Measurements from ENCODE around the gene SLC25A4.

SLC25A4 gene

GRCh38 chr4:185122681-185123345 is 20.3 kb upstream of the SLC25A4 start:
- no peak for DNase-seq

DNA sequence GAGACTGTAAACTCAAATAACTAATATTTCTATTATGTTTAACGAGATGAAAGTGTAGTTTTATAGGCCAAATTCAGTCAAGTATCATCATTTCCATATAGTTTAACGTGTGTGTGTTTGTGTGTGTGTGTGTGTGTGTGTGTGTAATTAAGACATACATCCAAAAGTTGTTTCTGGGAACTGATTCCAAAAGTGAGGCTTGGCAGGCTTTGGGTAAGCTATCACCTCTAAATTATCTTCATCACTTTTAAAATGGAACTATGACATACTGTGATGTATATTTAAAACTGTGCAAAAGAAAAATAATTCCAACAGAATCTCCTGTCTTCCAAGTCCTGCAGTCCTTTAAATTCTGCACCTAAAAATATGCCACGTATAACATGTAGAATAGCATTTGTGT is 19.1 kb upstream of the SLC25A4 start:
- no peak for DNase-seq

GRCh38 chr4:185127021-185127925 is 15.8 kb upstream of the SLC25A4 start:
- DNase-seq: no peak

- peak; percentile 33 for DNase-seq
These were observed 14.6 kb upstream of the SLC25A4 start for GRCh38 chr4:185128272-185129119.

DNA sequence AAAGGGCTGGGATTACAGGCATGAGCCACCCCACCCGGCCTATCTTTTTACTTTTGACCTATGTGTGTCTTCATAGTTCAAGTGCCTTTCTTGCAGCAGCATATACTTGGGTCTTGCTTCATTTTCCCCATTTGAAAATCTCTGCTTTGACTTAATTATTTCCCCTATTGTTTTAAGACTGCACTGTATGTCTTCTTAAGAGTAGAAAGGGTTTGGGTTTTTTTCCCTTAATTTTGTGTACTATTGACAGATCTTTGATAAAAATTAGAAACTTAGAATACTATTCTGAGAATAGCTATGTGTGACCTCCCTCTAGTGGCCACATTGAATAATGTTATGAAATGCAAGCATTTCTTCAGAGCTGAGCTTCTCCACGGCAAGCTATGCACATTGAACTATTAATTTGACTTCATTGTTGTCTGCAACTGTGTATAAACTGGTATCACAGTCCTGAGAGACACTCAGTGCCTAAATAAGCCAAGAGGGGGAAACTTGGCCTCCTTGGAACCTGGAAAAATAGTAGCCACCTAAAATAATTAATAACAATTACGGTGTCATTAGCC is 8.7 kb upstream of the SLC25A4 start:
- DNase-seq: no peak

- DNase-seq: no peak
These were observed 5.7 kb upstream of the SLC25A4 start for GRCh38 chr4:185137233-185137925.

- no peak for DNase-seq
These were observed 4.9 kb upstream of the SLC25A4 start for GRCh38 chr4:185138161-185138560.

- no peak for DNase-seq
These were observed 3.3 kb upstream of the SLC25A4 start for GRCh38 chr4:185139736-185140135.

- no peak for DNase-seq
These were observed 1.3 kb upstream of the SLC25A4 start for GRCh38 chr4:185141777-185142176.

- no peak for DNase-seq
These were observed 528 bp upstream of the SLC25A4 start for GRCh38 chr4:185142564-185142911.

DNA sequence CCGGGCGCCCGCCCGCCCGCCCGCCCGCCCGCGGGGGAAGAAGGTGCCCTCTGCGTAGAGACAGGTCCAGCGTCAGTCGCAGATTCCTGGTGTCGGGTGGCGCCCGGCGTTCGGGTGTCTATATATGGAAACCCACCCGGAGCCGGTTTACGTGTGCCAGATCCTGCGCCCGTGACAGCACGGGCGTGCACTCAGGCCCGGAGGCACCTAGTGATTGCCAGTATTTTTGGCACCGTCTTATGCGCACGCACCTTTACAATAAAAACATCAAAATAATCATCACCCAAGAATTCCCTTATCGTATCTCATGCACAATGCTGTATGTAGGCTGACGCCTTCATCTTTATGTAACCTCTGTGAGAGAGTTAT is 519 bp downstream of the SLC25A4 start:
- no peak for DNase-seq

DNA sequence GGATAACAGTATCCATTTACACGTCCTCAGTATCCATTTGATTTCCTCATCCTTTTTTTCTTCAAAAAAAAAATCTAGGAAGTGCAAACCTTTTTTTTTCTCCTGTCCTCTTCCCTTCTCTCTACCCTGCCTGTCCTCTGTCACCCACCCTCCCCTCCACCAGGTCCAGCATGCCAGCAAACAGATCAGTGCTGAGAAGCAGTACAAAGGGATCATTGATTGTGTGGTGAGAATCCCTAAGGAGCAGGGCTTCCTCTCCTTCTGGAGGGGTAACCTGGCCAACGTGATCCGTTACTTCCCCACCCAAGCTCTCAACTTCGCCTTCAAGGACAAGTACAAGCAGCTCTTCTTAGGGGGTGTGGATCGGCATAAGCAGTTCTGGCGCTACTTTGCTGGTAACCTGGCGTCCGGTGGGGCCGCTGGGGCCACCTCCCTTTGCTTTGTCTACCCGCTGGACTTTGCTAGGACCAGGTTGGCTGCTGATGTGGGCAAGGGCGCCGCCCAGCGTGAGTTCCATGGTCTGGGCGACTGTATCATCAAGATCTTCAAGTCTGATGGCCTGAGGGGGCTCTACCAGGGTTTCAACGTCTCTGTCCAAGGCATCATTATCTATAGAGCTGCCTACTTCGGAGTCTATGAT is 1.7 kb downstream of the SLC25A4 start:
- DNase-seq: no peak

GRCh38 chr4:185145572-185145971 is 2.5 kb downstream of the SLC25A4 start:
- no peak for DNase-seq

DNA sequence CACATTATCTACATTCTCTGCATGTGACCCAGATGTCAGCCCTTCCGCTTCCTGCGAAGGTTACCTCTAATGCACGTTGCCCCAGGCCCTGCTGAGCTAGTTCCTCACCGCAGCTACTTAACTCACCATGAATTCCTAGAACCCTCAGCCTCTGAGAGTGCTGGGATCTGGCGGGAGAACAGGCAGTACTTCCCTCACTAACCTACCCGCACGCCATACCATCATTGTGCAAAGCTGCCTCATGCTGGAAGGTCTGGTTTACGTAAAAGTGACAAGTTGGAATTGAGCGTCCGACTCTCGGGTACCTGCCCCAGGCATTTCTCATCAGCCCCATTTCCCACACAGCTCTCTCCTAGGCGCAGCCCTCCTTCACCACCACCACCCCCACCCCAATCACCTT is 6.3 kb downstream of the SLC25A4 start:
- no peak for DNase-seq

- DNase-seq: no peak
These were observed 8.2 kb downstream of the SLC25A4 start for GRCh38 chr4:185151296-185151695.

- no peak for DNase-seq
These were observed 22.6 kb downstream of the SLC25A4 start for GRCh38 chr4:185165605-185166063.

- no peak for DNase-seq
These were observed 24.2 kb downstream of the SLC25A4 start for GRCh38 chr4:185167234-185167633.

DNA sequence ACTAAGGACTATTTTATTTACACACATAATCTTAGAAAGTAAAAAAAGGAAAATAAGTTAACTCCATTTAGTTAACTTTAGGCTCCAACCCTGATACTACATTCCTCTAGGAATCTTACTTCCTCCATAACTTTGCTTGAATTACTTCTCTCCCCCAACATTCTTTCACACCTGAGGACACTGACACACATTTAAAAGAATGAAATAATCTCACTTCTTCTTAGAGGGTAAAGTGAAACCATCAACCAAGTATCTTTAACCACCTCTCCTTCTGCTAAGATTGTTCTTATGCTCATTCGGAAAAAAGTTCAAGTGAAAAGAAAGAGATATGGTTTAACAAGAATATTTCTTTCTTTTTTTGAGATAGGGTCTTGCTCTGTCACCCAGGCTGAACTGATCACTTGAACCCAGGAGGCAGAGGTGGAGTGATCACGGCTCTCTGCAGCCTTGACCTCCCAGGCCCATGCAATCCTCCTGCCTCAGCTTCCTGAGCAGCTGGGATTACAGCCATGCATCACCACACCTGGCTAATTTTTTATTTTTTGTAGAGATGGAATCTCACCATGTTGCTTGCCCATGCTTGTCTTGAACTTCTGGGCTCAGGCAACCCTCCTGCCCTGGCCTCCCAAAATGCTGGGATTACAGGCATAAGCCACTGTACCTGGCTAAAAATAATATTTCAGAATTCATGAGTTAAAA is 28.5 kb downstream of the SLC25A4 start:
- no peak for DNase-seq

DNA sequence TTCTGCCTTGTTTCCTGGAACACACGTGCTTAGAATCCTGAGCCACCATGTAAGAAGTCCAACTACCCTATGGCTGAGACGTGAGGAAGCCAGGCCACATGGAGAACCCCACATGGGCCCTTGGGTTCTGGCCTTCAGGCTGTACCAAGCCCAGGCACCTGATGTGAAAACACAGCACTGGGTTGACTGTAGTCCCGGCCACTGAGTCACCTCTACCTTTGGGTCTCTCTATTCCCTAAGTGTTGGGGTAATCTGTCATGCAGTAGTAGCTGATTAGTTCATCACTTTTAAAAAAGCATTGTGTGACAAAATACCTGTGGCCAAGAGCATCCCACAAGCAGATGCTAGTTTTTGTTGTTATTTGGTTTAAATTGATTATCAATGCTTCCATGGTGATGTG is 36.4 kb downstream of the SLC25A4 start:
- no peak for DNase-seq

- DNase-seq: no peak
These were observed 39.2 kb downstream of the SLC25A4 start for GRCh38 chr4:185182239-185182638.

DNA sequence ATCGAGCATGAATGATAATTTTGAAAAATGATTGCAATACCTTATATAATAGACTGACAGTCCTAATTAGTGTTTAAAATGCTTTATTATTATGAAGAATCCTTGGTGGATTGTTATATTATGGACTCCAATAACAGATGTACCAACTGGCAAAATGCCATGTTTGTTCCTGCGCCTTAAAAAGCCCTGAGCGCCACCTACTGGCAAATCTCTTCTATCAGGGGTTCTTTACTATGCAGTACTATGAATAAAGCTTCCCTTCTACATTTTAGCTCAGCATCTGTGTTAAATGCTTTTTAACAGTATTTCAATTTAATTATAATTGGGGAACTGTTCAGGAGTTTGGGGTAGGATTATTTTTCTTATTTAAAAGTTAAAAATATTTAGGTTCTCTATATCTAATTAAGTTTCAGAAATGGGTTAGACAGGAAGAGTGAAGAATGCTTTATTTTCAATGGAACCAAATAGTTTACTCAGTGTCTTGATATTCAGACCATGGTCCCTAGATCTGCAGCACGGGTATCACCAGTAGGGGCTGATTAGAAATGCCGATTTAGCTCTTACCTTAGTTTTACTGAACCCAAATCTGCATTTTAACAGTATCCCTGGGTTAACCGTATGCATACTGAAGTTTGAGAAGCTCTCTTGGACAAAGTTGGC is 40.7 kb downstream of the SLC25A4 start:
- DNase-seq: peak; percentile 63

Measured in stimulated activated naive CD4-positive, alpha-beta T cell treated with Interleukin-2 at 50 U/mL for 16 hours (primary cell).